HuH-7.5 (cell line): Measurements from ENCODE around the gene KIF13A.

Source experiments
- DNase-seq: peaks from one replicate; pipeline ENCODE4 v3.0.0; 2011; ENCODE audit warnings: low spot score

The KIF13A gene

GRCh38 chr6:17719323-17720041, 268.0 kb downstream of the KIF13A start:
- no peak for DNase-seq

- no peak for DNase-seq
These were observed 271.2 kb downstream of the KIF13A start for GRCh38 chr6:17716221-17716620.

GRCh38 chr6:17714879-17715851, 272.3 kb downstream of the KIF13A start:
- DNase-seq = no peak

- DNase-seq = no peak
These were observed 273.3 kb downstream of the KIF13A start for GRCh38 chr6:17714177-17714576.

GRCh38 chr6:17712576-17712975, 274.9 kb downstream of the KIF13A start:
- DNase-seq = no peak

GRCh38 chr6:17710331-17710730, 277.1 kb downstream of the KIF13A start:
- no peak for DNase-seq

- no peak for DNase-seq
These were observed 278.0 kb downstream of the KIF13A start for GRCh38 chr6:17709476-17709875.
